ENCODE measurements around the gene METTL25B. TPM values are rescaled to one million over a fixed set of nuclear protein-coding genes. Genes with fewer than 3 reads are reported as not detected.

METTL25B gene
- total RNA-seq, 1 donor, result 8.3 TPM

GRCh38 chr1:156785458-156785857, 57.2 kb downstream of the METTL25B start:
- DNase-seq (ENCODE audit: insufficient read length, low spot score, missing footprints), result no peak
- Histone ChIP-seq H3K27me3 (ENCODE audit: insufficient read depth, low read length) (no peaks in the 10 kb centered on the region), H3K4me3 (ENCODE audit: insufficient read depth, low read length) (no peak overlapping the region), H3K27ac (ENCODE audit: low read depth, low read length) (no peak overlapping the region), H3K4me1 (ENCODE audit: insufficient read depth, low read length) (peaks cover 16% of the 10 kb centered on the region), H3K9me3 (ENCODE audit: low read depth, low read length) (no peaks in the 10 kb centered on the region), H3K4me2 (ENCODE audit: insufficient read depth, low read length) (no peak overlapping the region), H3K36me3 (ENCODE audit: insufficient read depth, low read length) (peaks cover 54% of the 10 kb centered on the region), H4K20me1 (ENCODE audit: insufficient read depth, low read length) (peaks cover 43% of the 10 kb centered on the region), H3K79me2 (ENCODE audit: insufficient read depth, low read length) (peaks cover 73% of the 10 kb centered on the region), H2AFZ (ENCODE audit: low read length) (no peak overlapping the region)
- TF ChIP-seq CTCF (IDR thresholded peaks at IDR 0.05; ENCODE audit: extremely low read depth, low read depth, low read length), result no peak

Other genes starting within 250 kb of the METTL25B start
- 12.4 and 14.1 TPM in 2 replicates for gene MEF2D, start 227.7 kb upstream of the METTL25B start, total RNA-seq
- gene IQGAP3, start 155.9 kb upstream of the METTL25B start, total RNA-seq, result 2.9 and 3.5 TPM in 2 replicates
- gene TTC24, start 148.7 kb upstream of the METTL25B start, total RNA-seq, result not detected in 2 replicates
- 54.8 and 63.7 TPM in 2 replicates for gene NAXE, start 136.7 kb upstream of the METTL25B start, total RNA-seq
- 8.0 and 11.2 TPM in 2 replicates for gene GPATCH4, start 127.0 kb upstream of the METTL25B start, total RNA-seq
- gene HAPLN2, start 109.1 kb upstream of the METTL25B start, total RNA-seq, result not detected in 2 replicates
- not detected in 2 replicates for gene BCAN, start 86.4 kb upstream of the METTL25B start, total RNA-seq
- gene NES, start 51.1 kb upstream of the METTL25B start, total RNA-seq, result 0.36 and 1.5 TPM in 2 replicates
- 9.1 and 16.6 TPM in 2 replicates for gene CRABP2, start 22.9 kb upstream of the METTL25B start, total RNA-seq
- gene ISG20L2, start 297 bp downstream of the METTL25B start, total RNA-seq, result 16.8 and 21.0 TPM in 2 replicates
- gene MRPL24, start 12.6 kb downstream of the METTL25B start, total RNA-seq, result 16.2 and 17.7 TPM in 2 replicates
- 167 and 177 TPM in 2 replicates for gene HDGF, start 23.2 kb downstream of the METTL25B start, total RNA-seq
- gene PRCC, start 39.1 kb downstream of the METTL25B start, total RNA-seq, result 18.0 and 22.8 TPM in 2 replicates
- 0.29 and 0.36 TPM in 2 replicates for gene SH2D2A, start 88.4 kb downstream of the METTL25B start, total RNA-seq
- gene INSRR, start 130.6 kb downstream of the METTL25B start, total RNA-seq, result 0.29 and 0.36 TPM in 2 replicates
- 0.36 and 0.88 TPM in 2 replicates for gene NTRK1, start 132.4 kb downstream of the METTL25B start, total RNA-seq
- gene PEAR1, start 165.2 kb downstream of the METTL25B start, total RNA-seq, result 17.0 and 21.2 TPM in 2 replicates
- 0.36 and 0.59 TPM in 2 replicates for gene LRRC71, start 192.2 kb downstream of the METTL25B start, total RNA-seq

Measured in osteoblast (primary cell).